GM10266 (cell line): Measurements from ENCODE around the gene PRRG4.
"Not testable (repeated sequence)": the region's sequence is repeated elsewhere in the genome, so short reads cannot be mapped to it uniquely, and the experiment has no call there.

ENCODE experiments used
- DNase-seq: peaks from one replicate; pipeline ENCODE4 v3.0.0; 2012; ENCODE audit errors: extremely low spot score
- CTCF ChIP-seq: IDR thresholded peaks from 2 replicates; pipeline ENCODE4 v1.5.1; 2012; ENCODE audit warnings: mild to moderate bottlenecking, low read depth; ENCODE audit not compliant: control insufficient read depth, insufficient read depth; ENCODE audit errors: missing control alignments

PRRG4 gene

GRCh38 chr11:32861850-32862577 lies 32.3 kb downstream of the PRRG4 start:
- TF ChIP-seq CTCF, result no peak
- no peak for DNase-seq

DNA sequence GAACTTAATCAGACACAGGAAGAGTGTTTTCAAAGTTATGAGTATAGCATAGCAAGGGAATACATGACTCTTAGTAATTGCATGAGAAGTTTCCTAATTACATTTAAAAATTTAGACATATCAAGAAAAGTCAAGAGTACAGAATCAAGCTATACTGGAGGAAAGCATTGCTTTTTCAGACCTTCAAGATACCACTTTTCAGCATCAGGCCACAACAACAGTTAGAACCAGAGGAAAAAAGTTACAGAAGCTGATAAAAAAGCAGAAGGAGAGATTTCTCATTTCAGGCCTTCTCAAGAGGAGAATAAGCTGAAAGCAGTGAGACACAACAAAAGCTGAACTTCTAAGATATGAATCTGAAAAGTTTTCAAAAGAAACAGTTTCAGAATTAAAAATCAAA lies 34.8 kb downstream of the PRRG4 start:
- no peak for TF ChIP-seq CTCF

GRCh38 chr11:32868752-32869151 lies 39.0 kb downstream of the PRRG4 start:
- not testable (repeated sequence) for DNase-seq

More for the DNA sequence above, 34.8 kb downstream of the PRRG4 start:
- no peak for DNase-seq

DNA sequence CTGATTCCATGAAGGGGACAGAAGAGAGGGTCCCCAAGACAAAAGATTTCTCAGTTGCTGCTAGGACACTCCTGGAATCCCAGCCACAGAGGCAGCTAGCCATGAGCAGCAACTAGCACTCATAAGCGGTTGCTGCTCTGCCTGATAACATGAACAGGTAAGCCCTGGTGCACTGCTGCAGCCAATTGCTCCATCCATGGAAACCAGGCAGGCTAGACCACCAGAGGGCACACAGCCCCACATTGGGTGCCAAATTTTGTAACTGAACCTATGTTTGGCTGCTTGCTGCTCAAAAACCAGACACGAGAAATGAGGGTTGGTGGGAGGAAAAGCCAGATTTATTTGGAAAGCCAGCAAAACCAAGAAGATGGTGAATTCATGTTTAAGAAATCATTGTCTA lies 40.9 kb downstream of the PRRG4 start:
- TF ChIP-seq CTCF, result peak; percentile 18
- no peak for DNase-seq

DNA sequence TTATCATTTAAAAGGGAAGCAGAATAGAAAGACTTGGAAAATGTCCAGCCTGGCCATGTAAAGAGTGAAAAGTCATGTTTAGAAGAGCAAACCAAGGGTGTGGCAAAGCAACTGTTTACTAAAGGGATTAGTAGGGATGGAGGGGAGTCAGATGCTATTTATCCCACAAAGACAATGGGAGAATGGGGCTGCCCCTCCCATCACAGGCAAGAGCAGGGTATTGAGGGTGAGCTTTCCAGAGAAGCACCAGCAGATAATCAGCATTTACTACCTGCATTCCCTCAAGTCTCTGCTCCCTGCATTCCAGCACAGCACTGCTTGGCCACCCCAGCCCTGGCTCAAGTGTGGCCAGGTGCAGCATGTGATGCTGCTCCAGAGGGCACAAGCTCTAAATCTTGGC lies 44.4 kb downstream of the PRRG4 start:
- DNase-seq, result no peak
- no peak for TF ChIP-seq CTCF

DNA sequence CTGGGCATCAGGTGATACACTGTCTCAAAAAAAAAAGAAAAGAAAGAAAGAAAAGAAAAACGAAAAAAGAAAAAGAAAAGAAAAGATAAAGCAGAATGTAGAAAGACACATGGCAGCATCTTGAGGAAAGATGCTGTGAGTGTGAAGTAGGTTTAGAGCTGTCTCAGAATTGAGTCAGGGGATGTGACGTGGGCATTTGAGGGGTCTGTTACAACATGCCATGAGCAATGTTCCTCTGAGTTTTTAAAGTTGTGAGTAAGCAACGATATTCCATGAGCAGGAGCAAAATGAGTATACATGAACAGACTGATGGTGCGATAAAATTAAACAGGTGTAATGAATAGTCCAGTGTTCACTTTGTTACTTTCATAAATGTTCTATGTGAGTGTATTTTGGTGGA lies 51.6 kb downstream of the PRRG4 start:
- TF ChIP-seq CTCF, result no peak
- no peak for DNase-seq

GRCh38 chr11:32883421-32883820 lies 53.7 kb downstream of the PRRG4 start:
- TF ChIP-seq CTCF, result no peak
- DNase-seq, result no peak

GRCh38 chr11:32884023-32884422 lies 54.3 kb downstream of the PRRG4 start:
- no peak for DNase-seq
- TF ChIP-seq CTCF, result no peak
